Fibroblast of peridontal ligament (primary cell): ENCODE results near the gene LRRC4B.
A peak's percentile ranks its signal among the peaks of the same experiment; 100 is the strongest.

ENCODE experiments used
- DNase-seq: peaks from one replicate; pipeline ENCODE4 v3.0.0-alpha.2; 2010; ENCODE audit errors: extremely low read depth

The LRRC4B gene

DNA sequence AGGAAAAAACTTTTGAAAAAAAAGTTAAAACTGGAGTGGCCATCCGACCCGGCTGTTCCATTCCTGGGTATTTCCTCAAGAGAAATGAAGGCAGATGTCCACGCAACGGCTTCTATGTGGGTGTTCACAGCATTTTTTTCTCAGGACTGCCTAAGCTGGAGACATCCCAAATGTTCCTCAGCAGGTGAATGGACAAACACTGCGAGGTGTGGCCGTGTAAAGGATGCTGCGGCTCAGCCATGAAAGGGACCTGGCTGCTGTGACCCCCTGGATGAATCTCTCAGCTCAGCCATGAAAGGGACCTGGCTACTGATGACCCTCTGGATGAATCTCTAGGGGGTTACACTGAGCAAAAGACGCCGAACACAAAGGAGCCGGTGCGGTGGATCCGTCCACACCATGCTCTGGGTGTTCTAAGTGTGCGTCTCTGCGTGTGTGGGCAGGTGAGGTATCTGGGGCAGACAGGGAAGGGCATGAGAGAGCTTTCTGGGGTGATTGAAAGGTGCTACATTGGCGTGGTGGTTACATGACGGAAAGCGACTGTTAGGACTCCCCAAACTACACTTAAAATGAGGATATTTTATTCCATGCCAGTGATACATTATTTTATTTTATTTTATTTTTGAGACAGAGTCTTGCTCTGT lies 47.3 kb downstream of the LRRC4B start:
- no peak for DNase-seq

DNA sequence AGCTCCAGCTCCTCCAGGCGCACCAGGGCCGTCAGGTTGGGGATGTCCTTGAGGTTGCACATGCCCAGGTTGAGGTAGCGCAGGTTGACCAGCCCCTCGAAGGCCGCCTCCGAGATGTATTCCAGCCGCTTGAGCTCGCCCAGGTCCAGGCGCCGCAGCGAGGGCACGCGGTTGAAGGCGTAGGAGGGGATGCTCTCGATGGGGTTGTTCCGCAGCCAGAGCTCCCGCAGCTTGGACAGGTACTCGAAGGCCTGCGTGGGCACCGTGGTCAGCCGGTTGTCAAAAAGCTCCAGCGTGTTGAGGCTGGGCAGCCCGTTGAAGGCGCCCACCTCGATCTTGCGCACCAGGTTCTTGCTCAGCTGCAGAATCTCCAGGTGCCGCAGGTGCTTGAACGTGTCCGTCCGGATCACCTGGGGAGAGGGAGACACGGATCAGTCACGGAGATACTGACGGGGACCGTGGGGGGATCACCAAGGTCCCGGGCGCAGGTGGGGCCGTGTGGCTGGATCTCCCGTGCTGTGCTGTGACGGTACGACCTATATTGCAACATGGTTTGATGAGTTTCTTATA lies 49.1 kb downstream of the LRRC4B start:
- DNase-seq = no peak

- no peak for DNase-seq
Measured at GRCh38 chr19:50518091-50519005, 49.9 kb downstream of the LRRC4B start.

DNA sequence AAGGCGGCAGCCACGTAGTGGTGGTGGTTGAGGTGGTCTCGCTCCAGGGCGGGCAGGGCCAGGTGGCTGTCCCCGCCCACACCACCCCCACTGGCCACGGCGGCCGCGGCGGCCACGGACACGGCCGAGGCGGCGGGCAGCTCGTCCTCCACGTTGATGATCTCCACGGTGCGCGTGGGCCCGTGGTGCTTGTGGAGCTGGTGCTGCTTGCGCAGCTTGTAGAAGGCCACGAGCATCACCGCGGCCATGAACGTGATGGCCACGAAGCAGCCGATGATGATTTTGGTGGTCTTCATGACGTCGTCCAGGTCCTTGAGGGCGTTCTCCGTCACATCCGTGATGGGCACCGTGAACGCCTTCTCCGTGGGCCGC lies 50.5 kb downstream of the LRRC4B start:
- no peak for DNase-seq

DNA sequence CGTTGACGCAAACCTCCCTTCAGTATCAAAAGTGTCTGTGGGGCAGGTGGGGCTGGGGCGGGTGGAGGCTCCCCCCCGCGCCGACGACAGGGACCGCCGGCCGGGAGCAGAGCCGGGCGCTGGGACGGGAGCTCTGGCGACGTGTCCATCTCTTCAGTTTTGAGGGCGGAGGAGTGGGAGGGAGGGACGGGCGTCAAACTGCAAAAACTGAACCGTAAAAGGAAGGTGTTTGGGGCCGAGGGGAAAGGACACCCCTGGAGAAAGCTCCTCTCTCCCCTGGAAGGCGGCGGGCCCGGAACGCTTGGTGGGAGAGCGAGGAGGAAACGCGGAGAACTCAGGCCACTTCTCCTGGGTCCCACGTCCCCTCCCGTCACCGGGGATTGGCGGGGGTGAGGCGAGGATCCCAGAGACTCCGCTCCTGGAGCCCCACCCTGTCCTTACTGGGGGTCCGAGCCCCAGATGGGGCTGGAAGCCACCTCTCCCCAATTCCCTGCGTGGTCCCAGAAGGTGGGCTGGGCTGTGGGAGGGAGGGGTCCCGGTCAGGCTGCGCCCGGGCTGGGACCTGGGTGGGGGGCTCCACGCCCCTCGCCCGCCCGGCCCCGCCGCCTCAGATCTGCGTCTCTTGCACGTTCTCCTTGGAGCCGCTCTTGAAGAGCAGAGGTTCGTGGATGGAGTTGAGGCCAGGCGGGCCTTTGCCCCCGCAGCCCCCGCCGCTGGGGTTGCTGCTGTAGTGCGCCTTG lies 51.1 kb downstream of the LRRC4B start:
- DNase-seq = no peak

- DNase-seq = no peak
Measured at GRCh38 chr19:50516456-50516855, 51.8 kb downstream of the LRRC4B start.

- DNase-seq = no peak
Measured at GRCh38 chr19:50515168-50515561, 53.1 kb downstream of the LRRC4B start.

GRCh38 chr19:50514346-50515167 lies 53.7 kb downstream of the LRRC4B start:
- no peak for DNase-seq

- no peak for DNase-seq
Measured at GRCh38 chr19:50513746-50514345, 54.4 kb downstream of the LRRC4B start, which contains the start of gene ASPDH. Gene ASPDH, minus strand, starts transcription at chr19:50513913. Its CDS starts 90 bp downstream, at chr19:50513823.

DNA sequence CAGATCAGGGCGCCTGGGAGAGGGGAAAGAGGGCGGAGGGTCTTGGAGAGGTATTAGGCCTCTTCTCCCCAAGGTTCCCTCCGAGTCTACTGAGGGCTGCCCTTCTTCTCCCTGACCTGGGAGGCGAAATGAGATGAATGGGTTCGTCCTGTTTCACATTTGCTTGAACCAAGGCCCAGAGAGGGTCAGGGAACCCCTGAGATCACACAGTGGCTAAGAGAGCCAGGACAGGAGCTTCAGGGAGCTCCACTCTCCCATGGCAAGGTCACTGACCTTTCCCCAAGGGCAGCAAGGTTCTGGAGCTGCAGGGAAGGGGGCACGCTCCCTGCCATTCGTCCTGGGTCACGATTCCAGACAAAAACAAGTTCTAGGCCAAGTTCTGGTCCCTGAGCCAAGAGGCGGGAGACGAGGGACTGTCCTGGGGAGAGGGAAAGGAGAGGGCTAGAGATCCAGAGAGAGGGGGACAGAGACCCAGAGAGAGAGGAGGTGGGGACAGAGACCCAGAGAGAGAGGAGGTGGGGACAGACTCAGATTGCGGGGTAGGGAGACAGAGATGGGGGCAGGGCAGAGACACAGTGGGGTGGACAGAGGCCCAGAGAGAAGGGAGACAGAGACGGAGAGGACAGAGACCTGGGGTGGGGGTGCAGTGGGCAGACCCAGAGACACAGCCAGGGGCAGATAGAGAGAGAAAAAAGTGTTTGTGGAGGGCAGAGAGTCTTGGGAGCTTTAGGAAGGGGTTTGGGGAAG lies 55.1 kb downstream of the LRRC4B start:
- no peak for DNase-seq

DNA sequence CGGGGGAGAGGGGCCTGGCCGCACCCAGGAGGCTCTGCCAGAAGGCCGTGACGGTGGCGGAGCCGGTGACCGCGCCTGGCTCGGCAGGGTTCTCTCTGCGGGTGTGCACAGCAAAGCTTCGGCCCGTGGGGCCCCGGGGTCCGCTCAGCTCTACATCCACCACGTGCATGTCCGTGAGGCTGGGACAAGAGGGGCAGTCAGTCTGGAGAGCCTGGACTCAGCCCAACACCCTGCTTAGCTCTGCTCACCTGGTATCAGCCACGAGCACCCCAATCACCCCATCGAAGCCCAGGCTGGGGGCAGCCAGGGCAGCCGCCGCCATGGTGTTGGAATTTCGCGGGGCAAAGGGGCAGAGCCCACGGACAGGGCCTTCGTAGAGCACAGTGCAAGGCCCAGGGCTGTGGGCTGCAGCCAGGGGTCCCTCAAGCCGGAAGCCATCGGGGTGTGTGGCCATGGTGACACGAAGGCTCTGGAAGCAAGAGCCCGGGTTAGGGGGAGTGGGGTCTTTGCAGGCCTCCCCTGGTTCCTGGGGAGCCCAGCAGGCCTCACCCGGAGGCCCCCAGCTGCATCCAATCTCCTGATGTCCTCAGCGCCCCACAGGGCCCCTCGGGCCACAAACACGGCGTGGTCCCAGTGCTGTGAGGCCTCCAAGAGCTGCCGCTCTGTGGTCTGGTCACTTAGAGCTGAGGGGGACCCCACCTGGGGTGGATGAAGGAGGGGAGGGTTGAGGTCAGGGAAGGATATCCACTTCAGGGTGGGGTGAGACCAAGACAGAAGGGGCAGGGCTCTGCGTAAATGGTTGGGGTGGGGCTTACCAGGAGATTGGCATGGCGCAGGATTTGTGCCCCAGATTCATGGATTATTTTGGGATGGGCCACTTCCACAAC lies 55.9 kb downstream of the LRRC4B start:
- no peak for DNase-seq

DNA sequence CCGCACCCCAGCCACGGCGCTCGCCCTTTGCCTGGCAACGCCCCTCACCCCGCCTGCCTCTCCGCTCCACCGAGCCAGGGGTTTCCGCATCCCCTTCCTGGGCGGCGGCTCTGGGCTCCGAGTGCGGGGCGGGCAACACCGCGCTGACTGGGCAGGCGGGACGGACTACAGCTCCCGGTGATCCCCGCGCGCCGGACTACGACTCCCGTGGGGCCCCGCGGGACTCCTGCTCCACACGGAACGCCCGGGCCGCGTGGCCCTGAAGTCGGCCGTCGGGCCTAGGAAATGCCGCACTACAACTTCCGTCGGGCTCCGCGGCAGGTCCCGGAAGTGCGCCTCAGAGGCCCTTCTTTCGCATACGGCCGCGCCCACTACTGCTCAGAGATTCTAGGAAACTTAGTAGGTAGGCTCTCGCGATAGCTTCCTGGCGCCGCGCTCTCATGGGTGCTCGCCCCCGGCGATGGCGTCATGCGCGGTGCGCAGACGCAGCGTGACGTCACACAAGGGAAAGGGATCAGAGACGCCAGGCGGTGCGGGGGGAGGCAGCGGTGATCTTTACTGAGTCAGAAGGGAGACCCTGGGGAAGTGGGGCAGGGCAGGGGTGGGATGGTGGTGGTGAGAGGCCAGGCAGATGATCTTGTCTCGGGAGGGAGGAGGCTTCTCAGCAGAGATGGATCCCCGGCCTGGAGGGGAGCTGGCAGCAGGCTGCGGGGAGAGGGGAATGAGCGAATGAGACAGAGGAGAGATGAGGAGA lies 57.0 kb downstream of the LRRC4B start, which contains the start of gene JOSD2:
TSS of gene JOSD2 (minus strand) at position 123 of the 754 bp plus-strand sequence. CDS start 760 bp downstream, outside the sequence.
- DNase-seq = peak; percentile 99

DNA sequence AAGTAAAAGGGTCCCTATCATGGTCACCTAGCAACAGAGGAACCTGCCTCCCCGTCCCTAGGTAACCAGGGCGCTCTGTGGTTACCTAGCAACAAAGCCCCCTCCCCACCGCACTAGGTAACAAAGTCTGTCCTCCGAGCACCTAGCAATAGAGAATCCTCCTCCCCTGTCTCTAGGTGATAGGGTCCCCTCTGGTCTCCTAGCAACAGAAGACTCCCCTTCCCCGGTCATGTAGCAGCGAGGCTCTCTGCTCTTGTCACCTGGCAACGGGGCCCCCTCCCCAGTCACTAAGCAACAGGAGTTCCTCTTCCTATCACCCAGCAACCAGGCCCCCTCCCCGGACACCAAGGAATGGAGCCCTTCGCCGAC lies 57.6 kb downstream of the LRRC4B start:
- DNase-seq = peak; percentile 14

- no peak for DNase-seq
Measured at GRCh38 chr19:50510121-50510670, 58.0 kb downstream of the LRRC4B start.

- DNase-seq = no peak
Measured at GRCh38 chr19:50509366-50509765, 58.9 kb downstream of the LRRC4B start.

- no peak for DNase-seq
Measured at GRCh38 chr19:50508843-50509190, 59.4 kb downstream of the LRRC4B start.

GRCh38 chr19:50507376-50507775 lies 60.9 kb downstream of the LRRC4B start:
- DNase-seq = no peak

GRCh38 chr19:50506700-50507099 lies 61.5 kb downstream of the LRRC4B start:
- no peak for DNase-seq
